ENCODE measurements around the gene NT5DC2. TPM values are rescaled to one million over a fixed set of nuclear protein-coding genes. Genes with fewer than 3 reads are reported as not detected.
"Not testable (repeated sequence)": the region's sequence is repeated elsewhere in the genome, so short reads cannot be mapped to it uniquely, and the experiment has no call there.

The NT5DC2 gene
- total RNA-seq, 1 donor from 2014 or later: 9.9 TPM

DNA sequence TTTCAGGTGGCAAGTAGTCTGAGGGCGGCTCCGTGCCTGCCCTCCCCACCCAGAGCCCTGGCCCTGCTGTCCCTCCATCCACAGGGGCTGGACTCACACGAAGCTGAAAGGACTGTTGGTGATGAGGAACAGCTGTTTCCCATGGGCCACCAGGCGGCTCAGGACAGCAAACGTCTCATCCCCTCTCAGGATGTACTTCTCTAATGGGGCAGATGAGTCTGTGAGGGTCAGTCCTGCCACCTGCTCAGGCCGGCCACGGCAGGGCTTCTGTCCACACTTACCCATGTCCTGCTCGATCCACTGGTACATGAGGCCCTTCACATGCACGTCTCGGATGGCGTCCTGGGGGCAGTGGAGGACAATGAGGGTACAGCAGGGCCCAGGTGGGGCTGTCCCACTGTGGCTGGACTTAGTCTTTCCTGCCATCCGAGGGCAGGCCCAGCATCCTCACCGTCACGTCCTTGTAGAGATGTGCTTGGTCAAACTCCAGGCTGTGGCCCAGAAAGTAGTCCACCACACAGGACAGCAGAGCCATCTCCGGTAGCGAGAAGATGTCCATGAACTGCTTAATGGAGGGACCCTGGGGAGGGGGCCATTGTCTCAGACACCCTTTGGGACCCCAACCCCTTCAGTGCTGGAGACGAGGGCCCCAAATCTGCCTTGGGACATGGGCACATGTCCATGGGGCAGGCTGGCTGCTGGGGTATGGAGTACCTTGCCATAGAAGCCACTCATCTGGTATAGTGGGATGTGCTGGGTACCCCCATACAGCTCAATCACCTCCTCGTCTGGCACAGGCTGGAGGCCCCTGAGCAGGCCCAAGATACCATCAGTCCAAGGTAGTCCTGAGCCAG is 5.7 kb downstream of the NT5DC2 start:
- H3K27ac Mint-ChIP-seq: no peak overlapping the region
- H3K36me3 Mint-ChIP-seq (ENCODE audit: low read depth): peaks cover 1% of the 10 kb centered on the region
- H3K27me3 Mint-ChIP-seq: no peaks in the 10 kb centered on the region
- ATAC-seq (ENCODE audit: low read depth) (no peak), DNase-seq (no peak)
- POLR2A ChIA-PET: interaction anchor here (1.5 kb wide), 1 partner anchor 8 kb away, joined by 5 read pairs; the partner anchor contains the start of gene UQCC5
- H3K4me3 Mint-ChIP-seq: no peak overlapping the region
- TF ChIP-seq, protein P1, sequence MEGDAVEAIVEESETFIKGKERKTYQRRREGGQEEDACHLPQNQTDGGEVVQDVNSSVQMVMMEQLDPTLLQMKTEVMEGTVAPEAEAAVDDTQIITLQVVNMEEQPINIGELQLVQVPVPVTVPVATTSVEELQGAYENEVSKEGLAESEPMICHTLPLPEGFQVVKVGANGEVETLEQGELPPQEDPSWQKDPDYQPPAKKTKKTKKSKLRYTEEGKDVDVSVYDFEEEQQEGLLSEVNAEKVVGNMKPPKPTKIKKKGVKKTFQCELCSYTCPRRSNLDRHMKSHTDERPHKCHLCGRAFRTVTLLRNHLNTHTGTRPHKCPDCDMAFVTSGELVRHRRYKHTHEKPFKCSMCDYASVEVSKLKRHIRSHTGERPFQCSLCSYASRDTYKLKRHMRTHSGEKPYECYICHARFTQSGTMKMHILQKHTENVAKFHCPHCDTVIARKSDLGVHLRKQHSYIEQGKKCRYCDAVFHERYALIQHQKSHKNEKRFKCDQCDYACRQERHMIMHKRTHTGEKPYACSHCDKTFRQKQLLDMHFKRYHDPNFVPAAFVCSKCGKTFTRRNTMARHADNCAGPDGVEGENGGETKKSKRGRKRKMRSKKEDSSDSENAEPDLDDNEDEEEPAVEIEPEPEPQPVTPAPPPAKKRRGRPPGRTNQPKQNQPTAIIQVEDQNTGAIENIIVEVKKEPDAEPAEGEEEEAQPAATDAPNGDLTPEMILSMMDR (IDR thresholded peaks at IDR 0.05): no peak
- H3K4me1 Mint-ChIP-seq: peaks cover 8% of the 10 kb centered on the region
- no peaks in the 10 kb centered on the region for H3K9me3 Mint-ChIP-seq
- intact Hi-C loops (cut with micrococcal nuclease): no loop called here
- CTCF ChIA-PET: no interaction called here

DNA sequence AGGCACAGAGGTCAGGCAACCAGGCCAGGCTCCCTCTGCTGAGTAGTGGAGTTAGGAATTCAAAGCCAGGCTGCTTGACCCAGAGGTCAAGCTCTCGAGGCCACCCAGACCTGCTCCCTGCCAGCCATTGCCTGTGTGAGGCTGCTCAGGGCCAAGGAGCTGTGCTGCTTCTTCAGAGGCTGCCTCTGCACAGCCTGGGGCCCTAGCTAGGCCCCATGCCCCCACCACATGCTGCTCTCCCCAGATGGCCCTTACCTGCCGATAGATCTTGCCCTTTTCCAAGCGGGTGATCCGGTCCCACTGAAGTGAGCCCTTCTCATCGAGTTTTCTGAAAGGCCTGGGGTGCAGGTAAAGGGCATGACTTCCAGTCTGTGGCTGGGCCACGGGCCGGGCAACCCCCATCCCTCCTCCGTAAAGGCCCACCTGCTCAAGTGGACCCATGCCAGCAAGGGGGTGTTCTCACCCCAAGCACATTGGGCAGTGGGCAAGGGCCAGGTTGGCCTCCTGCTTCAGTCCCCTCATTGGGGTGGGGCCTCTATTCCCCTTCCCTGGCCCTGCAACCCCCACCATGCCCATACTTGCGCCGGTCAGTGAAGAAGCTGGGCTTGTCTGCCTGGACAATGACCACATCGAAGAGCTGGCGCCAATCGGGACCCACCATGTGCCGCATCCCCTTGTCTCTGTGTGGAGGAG is 6.5 kb downstream of the NT5DC2 start:
- ChIA-PET CTCF (no interaction called here), POLR2A (interaction anchor here (1.5 kb wide), 1 partner anchor 9 kb away, joined by 5 read pairs; the partner anchor contains the start of gene UQCC5)
- TF ChIP-seq, protein P1 (IDR thresholded peaks at IDR 0.05): no peak
- Mint-ChIP-seq H3K4me1 (peaks cover under 1% of the 10 kb centered on the region), H3K27me3 (no peaks in the 10 kb centered on the region), H3K9me3 (no peaks in the 10 kb centered on the region), H3K36me3 (ENCODE audit: low read depth) (peaks cover 1% of the 10 kb centered on the region), H3K4me3 (no peak overlapping the region), H3K27ac (no peak overlapping the region)
- intact Hi-C loops (cut with micrococcal nuclease): no loop called here
- DNase-seq (no peak), ATAC-seq (ENCODE audit: low read depth) (no peak)

GRCh38 chr3:52526671-52527038 is 7.0 kb downstream of the NT5DC2 start:
- POLR2A ChIA-PET: interaction anchor here (1.5 kb wide), 1 partner anchor 10 kb away, joined by 5 read pairs; the partner anchor contains the start of gene UQCC5
- CTCF ChIA-PET: not testable (repeated sequence)

GRCh38 chr3:52525680-52526561 is 7.7 kb downstream of the NT5DC2 start:
- H3K4me1 Mint-ChIP-seq: no peaks in the 10 kb centered on the region
- intact Hi-C loops (cut with micrococcal nuclease): no loop called here
- no peaks in the 10 kb centered on the region for H3K27me3 Mint-ChIP-seq
- DNase-seq (no peak), ATAC-seq (ENCODE audit: low read depth) (no peak)
- CTCF ChIA-PET: no interaction called here
- POLR2A ChIA-PET: interaction anchor here (1.5 kb wide), 1 partner anchor 10 kb away, joined by 5 read pairs; the partner anchor contains the start of gene UQCC5
- TF ChIP-seq, protein P1 (IDR thresholded peaks at IDR 0.05): no peak
- H3K27ac Mint-ChIP-seq: no peak overlapping the region
- no peak overlapping the region for H3K4me3 Mint-ChIP-seq
- peaks cover 1% of the 10 kb centered on the region for H3K36me3 Mint-ChIP-seq (ENCODE audit: low read depth)
- no peaks in the 10 kb centered on the region for H3K9me3 Mint-ChIP-seq

More at GRCh38 chr3:52526671-52527038, 7.0 kb downstream of the NT5DC2 start:
- DNase-seq; intact Hi-C loops (cut with micrococcal nuclease); H3K36me3 Mint-ChIP-seq (ENCODE audit: low read depth); H3K27ac Mint-ChIP-seq; H3K4me3 Mint-ChIP-seq; H3K4me1 Mint-ChIP-seq; H3K27me3 Mint-ChIP-seq; H3K9me3 Mint-ChIP-seq; ATAC-seq (ENCODE audit: low read depth): not testable (repeated sequence)

All from activated B cell treated with CpG ODN at 0.5 μM for 24 hours (primary cell).